BLaER1 (cell line): ENCODE data around the gene GBP6.
"Not testable (repeated sequence)": the region's sequence is repeated elsewhere in the genome, so short reads cannot be mapped to it uniquely, and the experiment has no call there.

Source experiments
- H3K27ac ChIP-seq: shearing (Covaris generic); formaldehyde crosslinking; 2 replicates; pipeline ENCODE4 v1.8.1; 2022
- H3K27me3 ChIP-seq: shearing (Covaris generic); formaldehyde crosslinking; 2 replicates; pipeline ENCODE4 v1.8.1; 2022
- H3K36me3 ChIP-seq: shearing (Covaris generic); formaldehyde crosslinking; 2 replicates; pipeline ENCODE4 v1.8.1; 2022
- H3K4me1 ChIP-seq: shearing (Covaris generic); formaldehyde crosslinking; 2 replicates; pipeline ENCODE4 v1.8.1; 2022
- H3K4me2 ChIP-seq: shearing (Covaris generic); formaldehyde crosslinking; 2 replicates; pipeline ENCODE4 v1.8.1; 2022
- H3K4me3 ChIP-seq: shearing (Covaris generic); formaldehyde crosslinking; 2 replicates; pipeline ENCODE4 v1.8.1; 2022
- H3K9ac ChIP-seq: shearing (Covaris generic); formaldehyde crosslinking; 2 replicates; pipeline ENCODE4 v1.8.1; 2022
- H3K9me3 ChIP-seq: shearing (Covaris generic); formaldehyde crosslinking; 2 replicates; pipeline ENCODE4 v1.8.1; 2022
- H4K20me1 ChIP-seq: shearing (Covaris generic); formaldehyde crosslinking; 2 replicates; pipeline ENCODE4 v1.8.1; 2022
- Cebpa-rat ChIP-seq: shearing (Covaris generic); IDR thresholded peaks from 2 replicates; pipeline ENCODE4 v1.8.1; 2022

Gene GBP6, protein sequence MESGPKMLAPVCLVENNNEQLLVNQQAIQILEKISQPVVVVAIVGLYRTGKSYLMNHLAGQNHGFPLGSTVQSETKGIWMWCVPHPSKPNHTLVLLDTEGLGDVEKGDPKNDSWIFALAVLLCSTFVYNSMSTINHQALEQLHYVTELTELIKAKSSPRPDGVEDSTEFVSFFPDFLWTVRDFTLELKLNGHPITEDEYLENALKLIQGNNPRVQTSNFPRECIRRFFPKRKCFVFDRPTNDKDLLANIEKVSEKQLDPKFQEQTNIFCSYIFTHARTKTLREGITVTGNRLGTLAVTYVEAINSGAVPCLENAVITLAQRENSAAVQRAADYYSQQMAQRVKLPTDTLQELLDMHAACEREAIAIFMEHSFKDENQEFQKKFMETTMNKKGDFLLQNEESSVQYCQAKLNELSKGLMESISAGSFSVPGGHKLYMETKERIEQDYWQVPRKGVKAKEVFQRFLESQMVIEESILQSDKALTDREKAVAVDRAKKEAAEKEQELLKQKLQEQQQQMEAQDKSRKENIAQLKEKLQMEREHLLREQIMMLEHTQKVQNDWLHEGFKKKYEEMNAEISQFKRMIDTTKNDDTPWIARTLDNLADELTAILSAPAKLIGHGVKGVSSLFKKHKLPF

DNA sequence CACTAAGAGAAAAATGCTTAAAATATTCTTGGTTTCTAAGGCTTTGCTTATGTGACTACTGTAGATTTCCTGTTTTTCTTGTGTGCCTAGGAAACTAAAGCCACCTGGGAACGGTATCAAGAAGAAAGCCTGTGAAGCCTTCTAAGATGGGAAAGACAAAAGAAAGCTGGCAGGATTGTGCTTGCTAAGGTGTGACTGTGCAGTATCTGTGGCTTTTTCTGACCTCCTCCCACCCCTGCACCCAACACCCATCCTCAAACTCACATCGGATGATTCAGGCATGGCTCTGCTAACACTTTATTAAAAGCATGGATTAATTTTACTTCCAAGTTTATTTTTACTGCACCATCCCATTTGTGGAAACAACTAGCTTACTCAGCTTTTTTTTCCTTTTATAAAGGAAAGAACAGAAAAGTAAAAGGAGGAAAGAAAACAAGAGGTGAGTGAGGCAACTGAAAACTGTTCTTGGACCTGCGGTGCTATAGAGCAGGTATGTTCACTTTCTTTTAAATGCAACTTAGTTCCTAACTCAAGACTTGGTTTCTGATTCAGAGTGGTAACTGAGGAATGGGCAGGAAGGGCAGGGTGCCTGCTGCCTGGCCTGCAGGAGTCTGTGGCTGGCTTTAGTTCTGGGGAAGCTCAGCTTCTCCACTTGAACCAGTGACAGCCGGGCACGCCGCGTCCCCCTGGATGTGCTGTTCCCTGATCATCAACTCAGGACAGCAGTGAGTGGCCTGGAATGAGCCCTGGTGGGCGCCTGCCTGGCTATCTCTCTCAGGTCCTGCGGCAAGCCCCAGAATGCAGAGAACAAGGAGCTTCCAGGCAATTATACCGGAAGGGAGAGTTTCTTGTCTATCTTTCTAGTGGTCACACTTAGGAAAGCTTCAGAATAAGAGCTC lies at the start of gene GBP6:
GBP6 (plus strand) TSS at position 422 of the 899 bp plus-strand sequence. CDS start 4,493 bp downstream, outside the sequence.
- TF ChIP-seq Cebpa-rat: no peak
- H3K4me3 ChIP-seq: no peak within 1 kb of the TSS
- H3K9ac ChIP-seq: no peak within 1 kb of the TSS

DNA sequence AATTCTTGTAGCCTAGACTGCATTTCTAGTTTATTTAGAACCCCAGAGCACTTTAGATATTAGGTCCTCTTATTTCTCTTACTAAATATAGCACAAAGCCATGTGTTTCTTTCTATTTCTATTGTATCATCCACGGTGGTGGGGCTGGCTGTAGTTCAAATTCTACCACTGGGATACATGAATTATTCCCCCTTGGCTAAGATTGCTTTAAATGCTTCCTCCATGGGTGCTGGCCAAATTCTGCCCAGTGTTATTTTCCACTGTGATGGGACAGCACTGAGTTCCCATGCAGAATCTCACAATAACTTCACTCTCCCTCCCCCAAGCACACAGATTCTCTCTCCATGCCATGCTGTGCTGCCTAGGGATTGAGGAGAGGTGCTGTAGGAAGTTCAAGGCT lies 41.5 kb upstream of the GBP6 start:
- H3K4me2 ChIP-seq: no peak overlapping the region
- no peaks in the 10 kb centered on the region for H3K36me3 ChIP-seq
- no peak overlapping the region for H3K4me3 ChIP-seq
- no peaks in the 10 kb centered on the region for H3K27me3 ChIP-seq
- no peaks in the 10 kb centered on the region for H4K20me1 ChIP-seq
- H3K9me3 ChIP-seq: peaks cover 6% of the 10 kb centered on the region
- no peak overlapping the region for H3K9ac ChIP-seq
- TF ChIP-seq Cebpa-rat: no peak
- no peaks in the 10 kb centered on the region for H3K4me1 ChIP-seq
- no peak overlapping the region for H3K27ac ChIP-seq

More for the DNA sequence above, at the start of gene GBP6:
- H3K27ac ChIP-seq: peak within 1 kb of the TSS; percentile 6; the same call in 1 of the 2 replicates
- no peaks in the 10 kb centered on the region for H3K9me3 ChIP-seq
- no peaks in the 10 kb centered on the region for H3K36me3 ChIP-seq
- H4K20me1 ChIP-seq: no peaks in the 10 kb centered on the region
- peak within 1 kb of the TSS; percentile 61 for H3K4me2 ChIP-seq
- no peaks in the 10 kb centered on the region for H3K27me3 ChIP-seq
- H3K4me1 ChIP-seq: peaks cover 19% of the 10 kb centered on the region

DNA sequence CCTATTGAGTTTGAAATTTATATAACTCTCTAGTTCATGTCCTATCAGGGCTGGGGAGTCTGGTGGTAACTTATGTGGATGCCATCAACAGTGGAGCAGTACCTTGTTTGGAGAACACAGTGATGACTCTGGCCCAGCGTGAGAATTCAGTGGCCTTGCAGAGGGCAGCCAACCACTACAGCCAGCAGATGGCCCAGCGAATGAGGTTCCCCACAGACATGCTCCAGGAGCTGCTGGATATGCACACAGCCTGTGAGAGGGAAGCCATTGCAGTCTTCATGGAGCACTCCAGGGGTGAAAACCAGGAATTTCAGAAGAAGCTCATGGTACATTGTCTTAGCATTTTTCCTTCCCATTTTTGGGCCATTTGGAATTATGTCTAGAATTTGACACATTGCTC lies 32.0 kb upstream of the GBP6 start:
- no peak overlapping the region for H3K4me3 ChIP-seq
- no peak for TF ChIP-seq Cebpa-rat
- no peaks in the 10 kb centered on the region for H4K20me1 ChIP-seq

DNA sequence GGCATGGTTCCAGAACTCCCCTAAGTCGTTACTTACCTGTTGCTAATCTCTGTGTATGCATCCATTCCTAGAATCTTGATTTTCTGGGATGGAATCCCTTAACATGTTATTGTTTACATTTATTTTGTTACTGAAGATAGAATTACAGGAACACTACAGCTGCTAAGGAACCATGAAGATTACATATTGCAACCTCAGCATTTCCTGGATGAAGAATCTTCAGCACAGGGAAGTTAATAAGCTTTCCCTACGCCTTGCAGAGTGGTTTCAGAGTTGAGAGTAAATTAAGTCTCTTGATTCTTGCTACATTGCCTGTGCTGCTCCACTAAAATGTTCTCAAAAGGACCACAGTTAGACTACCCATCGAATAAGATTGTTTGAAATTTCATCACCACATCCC lies 31.4 kb upstream of the GBP6 start:
- Histone ChIP-seq H3K36me3 (no peaks in the 10 kb centered on the region), H3K27ac (no peak overlapping the region), H3K4me3 (no peak overlapping the region), H3K27me3 (no peaks in the 10 kb centered on the region), H3K9ac (no peak overlapping the region), H3K4me2 (no peak overlapping the region), H3K4me1 (no peaks in the 10 kb centered on the region), H3K9me3 (peaks cover 8% of the 10 kb centered on the region), H4K20me1 (no peaks in the 10 kb centered on the region)
- TF ChIP-seq Cebpa-rat: no peak

More for the DNA sequence above, 32.0 kb upstream of the GBP6 start:
- no peak overlapping the region for H3K27ac ChIP-seq
- H3K9ac ChIP-seq: no peak overlapping the region
- no peaks in the 10 kb centered on the region for H3K27me3 ChIP-seq
- peaks cover 2% of the 10 kb centered on the region for H3K9me3 ChIP-seq
- no peaks in the 10 kb centered on the region for H3K36me3 ChIP-seq
- H3K4me2 ChIP-seq: no peak overlapping the region
- H3K4me1 ChIP-seq: no peaks in the 10 kb centered on the region

DNA sequence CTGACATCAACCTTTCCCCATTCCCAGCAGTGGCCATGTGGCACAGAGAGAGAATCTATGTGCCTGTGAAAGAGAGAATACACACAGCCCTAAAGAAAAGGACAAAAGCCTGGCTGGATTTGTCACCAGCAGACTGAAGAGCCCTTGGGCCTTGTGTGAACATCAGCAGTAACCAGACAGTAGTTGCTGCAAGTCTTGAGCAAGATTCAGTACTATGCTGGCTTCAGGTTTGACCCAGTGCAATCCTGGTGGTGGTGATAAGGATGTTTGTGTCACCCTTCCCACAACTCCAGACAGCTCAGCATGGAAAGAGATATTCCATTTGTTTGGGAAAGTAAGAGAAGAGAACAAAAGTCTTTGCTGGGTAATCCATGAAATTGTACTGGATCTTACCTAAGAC lies 28.4 kb upstream of the GBP6 start:
- no peaks in the 10 kb centered on the region for H3K27me3 ChIP-seq
- no peaks in the 10 kb centered on the region for H3K36me3 ChIP-seq
- no peaks in the 10 kb centered on the region for H3K4me1 ChIP-seq
- no peak overlapping the region for H3K4me2 ChIP-seq
- H3K9ac ChIP-seq: no peak overlapping the region
- TF ChIP-seq Cebpa-rat: no peak
- H3K9me3 ChIP-seq: peaks cover 8% of the 10 kb centered on the region
- no peak overlapping the region for H3K4me3 ChIP-seq
- H3K27ac ChIP-seq: no peak overlapping the region
- no peaks in the 10 kb centered on the region for H4K20me1 ChIP-seq

DNA sequence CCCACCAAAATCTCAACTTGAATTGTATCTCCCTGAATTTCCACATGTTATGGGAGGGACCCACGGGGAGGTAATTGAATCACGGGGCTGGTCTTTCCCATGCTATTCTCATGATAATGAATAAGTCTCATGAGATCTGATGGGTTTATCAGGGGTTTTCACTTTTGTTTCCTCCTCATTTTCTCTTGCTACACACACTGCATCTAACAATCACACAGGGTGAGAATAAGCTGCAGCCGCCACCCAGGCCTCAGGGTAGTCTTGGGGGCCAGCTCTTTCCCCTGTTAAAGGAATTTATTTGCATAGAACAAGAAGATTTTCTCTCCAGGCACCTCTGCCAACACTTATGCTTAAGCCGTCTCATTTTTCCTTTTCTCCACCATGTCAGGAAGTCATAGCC lies 26.0 kb upstream of the GBP6 start:
- no peaks in the 10 kb centered on the region for H3K36me3 ChIP-seq
- no peak for TF ChIP-seq Cebpa-rat
- no peak overlapping the region for H3K9ac ChIP-seq
- H3K4me2 ChIP-seq: no peak overlapping the region
- peaks cover 8% of the 10 kb centered on the region for H3K9me3 ChIP-seq
- H3K4me1 ChIP-seq: no peaks in the 10 kb centered on the region
- H3K4me3 ChIP-seq: no peak overlapping the region
- no peak overlapping the region for H3K27ac ChIP-seq
- H4K20me1 ChIP-seq: no peaks in the 10 kb centered on the region
- no peaks in the 10 kb centered on the region for H3K27me3 ChIP-seq

DNA sequence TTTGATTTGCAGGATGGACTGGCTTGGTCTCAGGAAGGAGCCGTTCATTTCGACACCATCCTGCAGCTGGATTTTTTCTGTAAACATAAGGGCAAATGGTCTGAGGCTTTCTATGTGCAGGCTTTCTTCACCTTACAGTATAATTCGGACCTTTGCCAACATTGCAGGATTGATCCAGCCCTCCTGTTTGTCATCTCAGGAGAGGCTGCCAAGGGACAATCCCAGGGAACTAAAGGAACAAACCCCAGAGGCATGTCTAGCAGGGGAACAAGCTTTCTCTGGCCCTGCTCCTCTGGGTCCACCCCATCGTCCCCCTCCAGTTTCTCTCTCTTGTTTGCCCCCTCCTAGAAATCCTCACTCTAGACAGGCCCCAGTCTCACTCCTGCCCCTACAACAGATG lies 24.8 kb upstream of the GBP6 start:
- no peak for TF ChIP-seq Cebpa-rat
- Histone ChIP-seq H3K9me3 (peaks cover 8% of the 10 kb centered on the region), H3K4me3 (no peak overlapping the region), H3K27ac (no peak overlapping the region), H3K36me3 (no peaks in the 10 kb centered on the region), H3K27me3 (no peaks in the 10 kb centered on the region), H3K9ac (no peak overlapping the region), H3K4me2 (no peak overlapping the region), H4K20me1 (no peaks in the 10 kb centered on the region), H3K4me1 (no peaks in the 10 kb centered on the region)

DNA sequence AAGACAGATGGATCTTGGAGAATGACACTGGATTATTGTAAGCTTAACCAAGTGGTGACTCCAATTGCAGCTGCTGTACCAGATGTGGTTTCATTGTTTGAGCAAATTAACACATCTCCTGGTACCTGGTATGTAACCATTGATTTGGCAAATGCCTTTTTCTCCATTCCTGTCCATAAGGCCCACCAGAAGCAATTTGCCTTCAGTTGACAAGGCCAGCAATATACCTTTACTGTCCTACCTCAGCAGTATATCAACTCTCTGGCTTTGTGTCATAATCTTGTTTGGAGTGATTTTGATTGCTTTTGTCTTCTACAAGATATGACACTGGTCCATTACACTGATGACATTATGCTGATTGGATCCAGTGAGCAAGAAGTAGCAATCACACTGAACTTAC lies 18.4 kb upstream of the GBP6 start:
- H3K27me3 ChIP-seq: not testable (repeated sequence)

DNA sequence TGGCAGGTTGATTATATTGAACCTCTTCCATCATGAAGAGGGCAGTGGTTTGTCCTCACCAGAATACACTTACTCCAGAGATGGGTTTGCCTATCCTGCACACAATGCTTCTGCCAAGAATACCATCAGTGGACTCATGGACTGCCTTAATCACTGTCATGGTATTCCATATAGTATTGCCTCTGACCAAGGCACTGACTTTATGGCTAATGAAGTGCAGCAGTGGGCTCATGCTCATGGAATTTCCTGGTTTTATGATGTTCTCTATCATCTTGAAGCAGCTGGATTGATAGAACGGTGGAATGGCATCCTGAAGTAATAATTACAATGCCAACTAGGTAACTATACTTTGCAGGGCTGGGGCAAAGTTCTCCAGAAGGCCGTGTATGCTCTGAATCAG lies 16.6 kb upstream of the GBP6 start:
- no peaks in the 10 kb centered on the region for H3K4me1 ChIP-seq
- TF ChIP-seq Cebpa-rat: no peak
- H3K27ac ChIP-seq: no peak overlapping the region
- H3K9ac ChIP-seq: no peak overlapping the region
- H3K4me2 ChIP-seq: no peak overlapping the region
- no peaks in the 10 kb centered on the region for H3K9me3 ChIP-seq
- no peak overlapping the region for H3K4me3 ChIP-seq
- H3K36me3 ChIP-seq: no peaks in the 10 kb centered on the region
- H4K20me1 ChIP-seq: no peaks in the 10 kb centered on the region
- H3K27me3 ChIP-seq: no peaks in the 10 kb centered on the region

More for the DNA sequence above, 18.4 kb upstream of the GBP6 start:
- not testable (repeated sequence) for H3K4me3 ChIP-seq, H3K27ac ChIP-seq, H4K20me1 ChIP-seq, H3K9ac ChIP-seq, H3K4me1 ChIP-seq, H3K36me3 ChIP-seq, H3K4me2 ChIP-seq, H3K9me3 ChIP-seq

DNA sequence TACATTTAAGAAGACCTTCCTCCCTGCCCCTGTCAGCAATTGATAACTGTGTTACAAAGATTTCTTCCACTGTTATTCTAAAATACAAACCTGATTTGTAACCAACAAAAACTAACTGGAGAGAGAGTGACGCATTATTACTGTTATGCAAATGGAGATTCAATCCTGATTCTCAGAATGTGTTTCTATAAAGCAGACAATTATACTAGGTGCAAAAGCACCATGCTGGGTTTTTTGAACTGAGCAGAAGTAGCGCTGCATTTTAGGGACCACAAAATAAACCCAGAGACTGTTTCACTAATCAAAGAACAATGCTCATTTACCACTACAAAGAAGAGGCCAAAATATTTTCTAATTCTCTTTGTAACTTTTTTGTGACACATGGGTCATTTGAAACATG lies 13.6 kb upstream of the GBP6 start:
- Histone ChIP-seq H3K4me1 (no peaks in the 10 kb centered on the region), H3K27ac (no peak overlapping the region), H3K27me3 (no peaks in the 10 kb centered on the region), H3K9me3 (no peaks in the 10 kb centered on the region), H3K9ac (no peak overlapping the region), H3K4me2 (no peak overlapping the region), H3K36me3 (no peaks in the 10 kb centered on the region), H3K4me3 (no peak overlapping the region), H4K20me1 (no peaks in the 10 kb centered on the region)
- TF ChIP-seq Cebpa-rat: no peak
